ENCODE measurements around the gene MXD4. TPM values are rescaled to one million over a fixed set of nuclear protein-coding genes. Genes with fewer than 3 reads are reported as not detected.
A peak's percentile ranks its signal among the peaks of the same experiment; 100 is the strongest.
"Not testable (repeated sequence)": the region's sequence is repeated elsewhere in the genome, so short reads cannot be mapped to it uniquely, and the experiment has no call there.

MXD4 gene
- total and polyA plus RNA-seq, 2 donors (not counting 1 experiment from before 2014, with no cell fraction given) = 67.3 to 75.3 TPM

DNA sequence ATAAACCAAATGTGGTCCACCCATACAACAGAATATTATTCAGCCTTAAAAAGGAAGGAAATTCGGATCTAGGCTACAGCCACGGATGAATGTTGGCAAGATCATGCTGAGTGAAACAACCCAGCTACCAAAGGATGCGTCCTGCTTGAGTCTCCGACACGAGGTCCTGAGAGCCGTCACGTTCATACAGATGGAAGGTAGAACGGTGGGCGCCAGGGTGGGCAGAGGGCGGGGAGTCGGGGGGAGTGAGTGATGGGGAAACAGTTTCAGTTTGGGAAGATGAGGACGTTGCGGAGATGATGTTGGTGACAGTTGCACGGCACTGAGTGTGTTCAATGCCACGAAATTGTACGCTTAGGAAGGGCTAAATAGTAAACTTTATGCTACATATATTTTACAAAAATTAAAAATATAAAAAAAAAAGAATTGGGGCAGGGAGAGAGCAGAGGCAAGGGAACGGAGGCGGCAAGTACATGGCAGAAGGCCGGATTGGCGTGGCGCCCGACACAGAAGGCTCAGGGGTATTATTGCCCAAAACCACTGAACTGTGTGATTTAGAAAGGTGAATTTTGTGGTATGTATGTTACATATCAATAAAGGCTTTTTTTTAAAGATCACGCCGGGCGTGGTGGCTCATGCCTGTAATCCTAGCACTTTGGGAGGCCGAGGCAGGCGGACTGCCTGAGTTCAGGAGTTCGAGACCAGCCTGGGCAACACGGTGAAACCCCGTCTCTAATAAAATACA is 14.8 kb upstream of the MXD4 start:
- WGBS (ENCODE audit: insufficient coverage) = 96% methylated on average over 12 of the region's 30 CpGs
- Histone ChIP-seq H3K4me1 (ENCODE audit: control insufficient read depth in 2 of 2, insufficient read depth in 2 of 2, low read length in 2 of 2) (peaks cover 9 to 11% of the 10 kb centered on the region in 2 donors), H3K36me3 (replicated peaks in 1 of 2; ENCODE audit: control extremely low read depth in 1 of 2, control insufficient read depth in 1 of 2, extremely low read depth in 1 of 2, insufficient read depth in 2 of 2, low read length in 1 of 2) (no peaks in the 10 kb centered on the region), H3K4me2 (replicated peaks; ENCODE audit: low read depth, low read length, poor library complexity, severe bottlenecking) (no peak overlapping the region), H3K27ac (ENCODE audit: low read length in 2 of 2) (no peak overlapping the region), H3K79me2 (ENCODE audit: control insufficient read depth, insufficient read depth, low read length) (no peaks in the 10 kb centered on the region), H2AFZ (ENCODE audit: insufficient read depth, low read depth, low read length, poor library complexity, severe bottlenecking) (no peak overlapping the region), H4K20me1 (ENCODE audit: control insufficient read depth, insufficient read depth, low read length, poor library complexity, severe bottlenecking) (no peaks in the 10 kb centered on the region), H3K9me3 (ENCODE audit: control extremely low read depth in 1 of 3, control insufficient read depth in 2 of 3, insufficient read depth in 1 of 3, low read length in 2 of 3) (no peaks in the 10 kb centered on the region), H3K4me3 (ENCODE audit: control extremely low read depth in 1 of 5, extremely low read depth in 1 of 5, insufficient read depth in 1 of 5, low read depth in 2 of 5, low read length in 4 of 5) (no peak overlapping the region), H3K27me3 (replicated peaks in 1 of 4; ENCODE audit: control extremely low read depth in 1 of 4, control insufficient read depth in 3 of 4, insufficient read depth in 4 of 4, low read length in 3 of 4) (no peaks in the 10 kb centered on the region), H3K9ac (ENCODE audit: low read length) (no peak overlapping the region)
- no peak for ATAC-seq (ENCODE audit: low read depth)
- H3K4me3 Mint-ChIP-seq = no peak overlapping the region
- H3K4me1 Mint-ChIP-seq = peaks cover 20% of the 10 kb centered on the region
- no peak for DNase-seq
- no peaks in the 10 kb centered on the region for H3K27me3 Mint-ChIP-seq
- intact Hi-C loops (cut with micrococcal nuclease) = no loop called here
- H3K9me3 Mint-ChIP-seq (ENCODE audit: insufficient read depth) = no peaks in the 10 kb centered on the region
- POLR2A ChIA-PET = no interaction called here
- TF ChIP-seq, protein P1, sequence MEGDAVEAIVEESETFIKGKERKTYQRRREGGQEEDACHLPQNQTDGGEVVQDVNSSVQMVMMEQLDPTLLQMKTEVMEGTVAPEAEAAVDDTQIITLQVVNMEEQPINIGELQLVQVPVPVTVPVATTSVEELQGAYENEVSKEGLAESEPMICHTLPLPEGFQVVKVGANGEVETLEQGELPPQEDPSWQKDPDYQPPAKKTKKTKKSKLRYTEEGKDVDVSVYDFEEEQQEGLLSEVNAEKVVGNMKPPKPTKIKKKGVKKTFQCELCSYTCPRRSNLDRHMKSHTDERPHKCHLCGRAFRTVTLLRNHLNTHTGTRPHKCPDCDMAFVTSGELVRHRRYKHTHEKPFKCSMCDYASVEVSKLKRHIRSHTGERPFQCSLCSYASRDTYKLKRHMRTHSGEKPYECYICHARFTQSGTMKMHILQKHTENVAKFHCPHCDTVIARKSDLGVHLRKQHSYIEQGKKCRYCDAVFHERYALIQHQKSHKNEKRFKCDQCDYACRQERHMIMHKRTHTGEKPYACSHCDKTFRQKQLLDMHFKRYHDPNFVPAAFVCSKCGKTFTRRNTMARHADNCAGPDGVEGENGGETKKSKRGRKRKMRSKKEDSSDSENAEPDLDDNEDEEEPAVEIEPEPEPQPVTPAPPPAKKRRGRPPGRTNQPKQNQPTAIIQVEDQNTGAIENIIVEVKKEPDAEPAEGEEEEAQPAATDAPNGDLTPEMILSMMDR (IDR thresholded peaks at IDR 0.05) = no peak
- no peak for TF ChIP-seq EZH2 (IDR thresholded peaks at IDR 0.05; ENCODE audit: borderline replicate concordance, insufficient read depth, low read depth, low read length, poor library complexity, severe bottlenecking)
- CTCF ChIA-PET = no interaction called here
- H3K27ac Mint-ChIP-seq = peak overlapping the region; percentile 53

DNA sequence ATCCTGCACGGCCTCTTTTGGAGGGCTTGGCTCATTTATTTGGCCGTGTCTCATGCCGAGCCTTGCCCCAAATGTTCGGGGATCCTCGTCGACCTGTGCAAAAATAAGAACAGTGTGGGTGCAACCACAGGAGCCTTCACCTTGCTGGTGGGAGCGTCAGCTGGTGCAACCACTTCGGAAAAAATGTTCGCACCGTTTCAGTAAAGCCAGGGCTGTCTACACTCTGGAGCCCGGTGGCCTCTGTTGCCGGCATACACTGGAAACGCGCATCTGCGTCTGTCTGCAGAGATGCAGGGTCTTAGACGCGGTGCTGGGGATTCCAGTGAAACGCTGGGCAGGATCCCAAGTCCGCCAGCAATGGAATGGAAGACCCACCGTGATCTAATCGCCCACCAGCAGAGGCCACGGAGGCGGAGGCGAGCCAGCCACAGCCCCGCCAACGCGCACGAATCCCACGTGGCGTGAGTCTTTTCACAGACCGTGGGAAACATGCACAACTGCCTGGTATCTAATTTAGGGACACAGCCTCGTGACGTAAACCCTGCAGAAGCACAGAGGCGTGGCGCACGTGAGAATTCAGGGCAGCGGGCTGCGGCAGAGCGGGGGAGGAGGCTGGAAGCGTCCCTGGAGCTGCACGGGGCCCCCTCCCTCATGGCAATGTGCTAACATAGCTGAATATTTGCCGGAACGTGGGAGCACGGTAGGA is 13.8 kb upstream of the MXD4 start:
- CTCF ChIA-PET = no interaction called here
- no peak overlapping the region for H3K27ac ChIP-seq (ENCODE audit: low read length in 2 of 2)
- DNase-seq (no peak), ATAC-seq (ENCODE audit: low read depth) (no peak)
- POLR2A ChIA-PET = no interaction called here
- no peaks in the 10 kb centered on the region for H4K20me1 ChIP-seq (ENCODE audit: control insufficient read depth, insufficient read depth, low read length, poor library complexity, severe bottlenecking)
- H3K79me2 ChIP-seq (ENCODE audit: control insufficient read depth, insufficient read depth, low read length) = no peaks in the 10 kb centered on the region
- no peak for TF ChIP-seq EZH2 (IDR thresholded peaks at IDR 0.05; ENCODE audit: borderline replicate concordance, insufficient read depth, low read depth, low read length, poor library complexity, severe bottlenecking)
- TF ChIP-seq, protein P1 (IDR thresholded peaks at IDR 0.05) = no peak
- WGBS (ENCODE audit: insufficient coverage) = 96% methylated on average over 44 of the region's 44 CpGs
- intact Hi-C loops (cut with micrococcal nuclease) = no loop called here
- H3K4me3 Mint-ChIP-seq = no peak overlapping the region
- no peak overlapping the region for H3K9ac ChIP-seq (ENCODE audit: low read length)
- H3K27ac Mint-ChIP-seq = no peak overlapping the region
- no peaks in the 10 kb centered on the region for H3K27me3 ChIP-seq (replicated peaks in 1 of 4; ENCODE audit: control extremely low read depth in 1 of 4, control insufficient read depth in 3 of 4, insufficient read depth in 4 of 4, low read length in 3 of 4)
- H3K9me3 ChIP-seq (ENCODE audit: control extremely low read depth in 1 of 3, control insufficient read depth in 2 of 3, insufficient read depth in 1 of 3, low read length in 2 of 3) = no peaks in the 10 kb centered on the region
- no peaks in the 10 kb centered on the region for H3K36me3 ChIP-seq (replicated peaks in 1 of 2; ENCODE audit: control extremely low read depth in 1 of 2, control insufficient read depth in 1 of 2, extremely low read depth in 1 of 2, insufficient read depth in 2 of 2, low read length in 1 of 2)
- peaks cover 0 to under 1% of the 10 kb centered on the region in 2 donors for H3K4me1 ChIP-seq (ENCODE audit: control insufficient read depth in 2 of 2, insufficient read depth in 2 of 2, low read length in 2 of 2)
- H3K4me3 ChIP-seq (ENCODE audit: control extremely low read depth in 1 of 5, extremely low read depth in 1 of 5, insufficient read depth in 1 of 5, low read depth in 2 of 5, low read length in 4 of 5) = no peak overlapping the region
- H2AFZ ChIP-seq (ENCODE audit: insufficient read depth, low read depth, low read length, poor library complexity, severe bottlenecking) = no peak overlapping the region
- H3K9me3 Mint-ChIP-seq (ENCODE audit: insufficient read depth) = no peaks in the 10 kb centered on the region
- H3K4me1 Mint-ChIP-seq = peaks cover 10% of the 10 kb centered on the region
- H3K27me3 Mint-ChIP-seq = no peaks in the 10 kb centered on the region
- H3K4me2 ChIP-seq (replicated peaks; ENCODE audit: low read depth, low read length, poor library complexity, severe bottlenecking) = no peak overlapping the region

DNA sequence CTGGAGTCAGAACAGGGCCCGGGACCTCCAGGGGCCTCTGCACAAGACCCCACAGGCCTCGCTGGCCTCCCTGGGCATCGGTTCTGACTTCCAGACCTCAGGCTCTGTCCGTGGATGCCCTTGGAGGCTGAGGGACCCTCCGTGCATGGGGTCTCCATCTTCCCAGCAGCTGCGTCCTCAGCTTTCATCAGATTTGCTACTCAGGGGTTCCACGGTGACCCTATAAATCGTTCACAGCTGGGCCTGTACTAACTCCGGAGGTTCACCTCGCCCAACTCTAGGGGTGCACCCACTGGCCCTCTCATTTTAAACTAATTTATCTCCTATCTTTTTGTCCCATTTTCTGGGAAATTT is 13.1 kb upstream of the MXD4 start:
- POLR2A ChIA-PET; H3K4me1 Mint-ChIP-seq; H3K27me3 ChIP-seq (replicated peaks in 1 of 4; ENCODE audit: control extremely low read depth in 1 of 4, control insufficient read depth in 3 of 4, insufficient read depth in 4 of 4, low read length in 3 of 4); H3K9me3 Mint-ChIP-seq (ENCODE audit: insufficient read depth); CTCF ChIA-PET; H3K4me3 ChIP-seq (ENCODE audit: control extremely low read depth in 1 of 5, extremely low read depth in 1 of 5, insufficient read depth in 1 of 5, low read depth in 2 of 5, low read length in 4 of 5); H3K27me3 Mint-ChIP-seq; H3K27ac ChIP-seq (ENCODE audit: low read length in 2 of 2); intact Hi-C loops (cut with micrococcal nuclease); H3K4me2 ChIP-seq (replicated peaks; ENCODE audit: low read depth, low read length, poor library complexity, severe bottlenecking); H2AFZ ChIP-seq (ENCODE audit: insufficient read depth, low read depth, low read length, poor library complexity, severe bottlenecking); H4K20me1 ChIP-seq (ENCODE audit: control insufficient read depth, insufficient read depth, low read length, poor library complexity, severe bottlenecking); H3K36me3 ChIP-seq (replicated peaks in 1 of 2; ENCODE audit: control extremely low read depth in 1 of 2, control insufficient read depth in 1 of 2, extremely low read depth in 1 of 2, insufficient read depth in 2 of 2, low read length in 1 of 2); ATAC-seq (ENCODE audit: low read depth); H3K9me3 ChIP-seq (ENCODE audit: control extremely low read depth in 1 of 3, control insufficient read depth in 2 of 3, insufficient read depth in 1 of 3, low read length in 2 of 3); H3K27ac Mint-ChIP-seq; H3K4me3 Mint-ChIP-seq; H3K4me1 ChIP-seq (ENCODE audit: control insufficient read depth in 2 of 2, insufficient read depth in 2 of 2, low read length in 2 of 2); H3K79me2 ChIP-seq (ENCODE audit: control insufficient read depth, insufficient read depth, low read length); DNase-seq; H3K9ac ChIP-seq (ENCODE audit: low read length): not testable (repeated sequence)
- WGBS (ENCODE audit: insufficient coverage) = 96% methylated on average over 10 of the region's 10 CpGs

Measured in B cell (primary cell).